CD4-positive, alpha-beta T cell treated with Interferon gamma for 1 hour (primary cell): ENCODE measurements around the gene BCAS1.

Source experiments
- DNase-seq: peaks from one replicate; pipeline ENCODE4 v3.0.0-alpha.2; 2020

Gene BCAS1

DNA sequence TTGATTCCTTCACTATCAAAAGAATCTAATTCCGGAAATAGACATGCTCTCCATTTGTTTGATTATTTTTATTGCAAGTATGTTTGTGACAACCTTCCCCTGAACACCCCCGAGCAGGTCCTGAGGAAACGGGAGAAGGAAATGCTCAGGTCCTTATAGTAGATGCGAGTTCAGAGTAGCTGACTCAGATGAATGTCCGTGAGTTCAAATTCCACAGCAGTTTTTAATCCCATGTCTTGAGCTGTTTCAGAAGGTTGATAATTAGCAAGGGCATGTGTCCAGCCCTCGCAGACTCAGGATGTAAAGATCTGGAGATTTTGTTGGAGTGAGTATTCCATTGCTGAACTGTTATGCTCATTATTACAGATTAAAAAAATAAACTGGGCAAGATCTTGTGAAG is 169.3 kb downstream of the BCAS1 start:
- no peak for DNase-seq

DNA sequence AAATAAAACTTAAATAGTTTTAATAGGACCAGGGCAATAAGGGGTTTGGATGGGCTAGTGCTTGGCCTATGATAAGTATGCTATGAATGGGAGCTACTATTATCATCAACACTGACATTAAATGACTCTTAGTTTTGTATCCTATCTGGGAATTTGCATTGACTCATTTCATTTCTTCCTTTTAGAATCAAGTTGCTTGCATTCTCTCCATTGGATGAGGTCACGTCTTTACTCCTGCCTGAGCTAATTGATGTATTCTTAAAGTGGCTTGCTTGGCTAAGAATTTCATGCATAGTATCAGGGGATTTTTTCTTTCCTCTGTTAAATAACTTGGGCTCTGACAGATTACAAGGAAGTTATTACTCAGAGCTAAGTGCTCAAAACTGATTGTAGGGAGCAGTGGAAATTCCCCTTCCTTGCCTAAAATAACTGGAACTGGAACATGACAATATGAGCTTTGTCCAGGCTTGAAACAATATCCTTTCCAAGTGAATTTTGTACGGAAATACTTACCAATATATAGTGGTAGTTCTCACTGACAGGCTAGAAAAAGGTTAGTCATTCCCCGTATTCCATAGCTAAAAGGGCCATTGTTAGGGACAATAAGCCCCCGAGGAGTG is 169.9 kb downstream of the BCAS1 start:
- no peak for DNase-seq

DNA sequence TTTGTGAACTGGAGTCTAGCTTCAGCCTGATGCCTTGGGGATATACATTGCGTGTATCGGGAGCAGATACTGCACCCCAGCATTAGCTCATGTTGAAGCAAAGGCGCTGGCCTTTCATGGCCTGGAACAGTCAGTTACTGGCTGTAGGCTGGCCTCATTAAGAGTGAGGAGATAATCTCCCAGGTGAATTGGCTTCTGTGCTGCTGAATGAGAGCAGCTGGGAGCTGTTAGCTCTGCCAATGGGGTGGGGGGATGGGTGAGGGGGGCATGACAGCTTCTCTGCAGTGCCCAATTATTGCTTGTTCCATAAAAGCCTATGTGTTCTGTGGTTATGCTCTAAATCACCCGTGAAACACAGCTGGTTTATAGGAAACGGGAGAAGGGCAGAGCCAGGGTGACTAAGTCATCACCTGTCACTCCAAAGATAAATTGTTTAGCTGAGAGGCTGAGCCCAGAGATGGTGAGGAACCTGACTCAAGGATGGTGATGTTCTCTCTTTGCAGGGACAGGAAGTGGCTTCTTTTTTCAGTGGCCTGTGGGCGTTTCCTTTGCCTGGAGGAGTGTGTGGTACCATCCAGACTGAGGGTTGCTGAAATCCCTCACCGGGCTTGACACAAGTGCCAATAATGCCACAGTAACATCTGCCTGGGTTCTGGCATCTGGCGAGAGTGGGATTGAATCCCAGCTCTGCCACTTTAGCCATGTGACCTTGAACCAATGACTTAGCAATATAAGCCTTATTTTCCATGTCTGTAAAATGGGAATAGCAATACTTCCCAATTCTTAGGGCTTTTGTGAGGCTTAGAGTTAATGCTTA is 170.8 kb downstream of the BCAS1 start:
- DNase-seq: peak; percentile 67

DNA sequence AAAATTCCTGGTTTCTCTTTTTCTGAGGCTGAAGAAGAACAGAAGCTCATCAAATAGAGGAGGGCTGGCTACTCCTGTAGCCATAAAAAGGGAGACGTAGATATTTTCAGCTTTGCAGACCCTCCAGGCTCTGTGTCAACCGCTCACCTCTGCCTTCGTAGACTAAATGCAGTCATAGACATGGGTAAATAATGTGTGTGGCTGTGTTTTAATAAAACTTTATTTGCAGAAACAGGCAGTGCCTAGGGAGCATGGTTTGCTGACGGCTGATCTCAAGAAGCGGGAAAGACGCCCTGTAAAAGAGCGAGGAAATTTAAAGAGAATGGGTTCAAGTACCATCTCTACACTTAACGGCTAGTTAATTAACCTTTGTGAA is 171.8 kb downstream of the BCAS1 start:
- DNase-seq: no peak

DNA sequence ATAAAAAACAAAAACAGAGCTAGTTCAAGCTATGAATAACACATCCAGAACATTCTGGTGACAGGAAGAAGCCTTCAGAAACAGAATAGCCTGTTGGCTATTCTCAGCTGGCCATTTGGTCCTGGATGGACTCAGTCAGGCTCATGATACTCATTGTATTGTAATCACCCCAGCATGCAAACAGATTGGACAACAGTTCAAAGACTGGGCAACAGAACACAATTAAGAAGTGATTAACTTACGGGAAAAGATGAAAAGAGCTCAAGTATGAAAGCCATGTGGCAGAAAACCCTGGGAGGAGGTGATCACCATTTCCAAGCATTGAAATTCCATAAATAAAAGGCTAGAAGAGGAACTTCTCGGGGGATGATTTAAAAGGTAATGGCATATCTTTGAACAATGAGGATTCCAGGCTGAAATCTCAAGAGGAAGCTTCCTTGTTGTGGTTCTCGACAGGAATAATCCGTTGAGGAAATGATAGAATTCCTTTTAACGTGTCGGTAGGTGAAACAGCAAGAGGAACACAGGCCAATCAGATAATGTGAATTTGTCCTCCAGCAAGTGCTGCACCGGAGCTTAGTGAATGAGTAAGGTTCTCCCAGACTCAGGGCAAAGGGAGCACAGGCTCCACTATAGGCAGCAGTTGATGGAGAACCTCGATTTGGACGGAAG is 172.4 kb downstream of the BCAS1 start:
- DNase-seq: no peak

DNA sequence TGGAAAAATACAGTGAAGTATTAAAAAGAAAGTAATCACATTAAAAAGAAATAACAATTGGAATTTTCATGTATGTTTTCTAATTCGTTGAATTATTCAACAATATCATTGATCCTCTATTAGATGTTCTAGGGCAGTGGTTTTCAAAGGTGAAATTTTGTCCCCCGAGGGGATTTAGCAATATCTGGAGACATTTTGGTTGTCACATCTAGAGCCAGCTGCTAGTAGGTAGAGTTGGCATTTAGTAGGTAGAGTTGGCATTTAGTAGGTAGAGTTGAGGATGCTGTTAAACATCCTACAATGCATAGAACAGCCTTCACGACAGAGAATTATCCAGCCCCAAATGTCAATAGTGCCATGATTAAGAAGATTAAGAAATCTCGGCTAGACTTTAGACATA is 173.7 kb downstream of the BCAS1 start:
- DNase-seq: no peak

DNA sequence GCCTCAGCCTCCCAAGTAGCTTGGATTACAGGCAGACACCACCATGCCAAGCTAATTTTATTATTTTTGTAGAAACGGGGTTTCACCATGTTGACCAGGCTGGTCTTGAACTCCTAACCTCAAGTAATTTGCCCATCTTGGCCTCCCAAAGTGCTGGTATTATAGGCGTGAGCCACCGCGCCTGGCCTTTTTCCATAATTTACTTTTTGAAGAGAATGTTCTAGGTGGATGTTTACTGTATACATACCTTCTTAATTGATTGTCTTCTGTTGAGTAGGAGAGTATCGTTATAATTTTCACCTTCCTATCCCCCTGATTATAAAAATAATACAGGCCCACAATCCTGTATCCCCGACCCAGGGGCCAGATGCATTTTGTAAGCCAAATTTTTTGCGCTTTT is 174.4 kb downstream of the BCAS1 start:
- DNase-seq: no peak

DNA sequence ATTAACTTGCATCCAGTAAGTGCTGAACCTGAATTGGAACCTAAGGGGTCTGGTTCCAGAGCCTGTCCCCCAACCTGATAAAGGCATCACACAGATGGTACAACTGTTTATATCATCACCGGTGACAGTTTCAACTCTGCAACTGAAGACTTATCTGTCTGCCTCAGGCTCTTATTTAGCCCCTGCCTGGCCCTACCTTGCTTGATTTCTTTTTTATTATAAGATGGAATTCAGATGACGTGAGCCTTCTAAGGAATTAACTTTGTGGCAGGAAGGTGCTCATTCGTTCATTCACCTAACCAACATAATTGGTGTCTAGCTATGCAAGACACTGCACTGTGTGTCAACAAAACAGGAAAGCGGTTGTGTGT is 175.0 kb downstream of the BCAS1 start:
- no peak for DNase-seq

DNA sequence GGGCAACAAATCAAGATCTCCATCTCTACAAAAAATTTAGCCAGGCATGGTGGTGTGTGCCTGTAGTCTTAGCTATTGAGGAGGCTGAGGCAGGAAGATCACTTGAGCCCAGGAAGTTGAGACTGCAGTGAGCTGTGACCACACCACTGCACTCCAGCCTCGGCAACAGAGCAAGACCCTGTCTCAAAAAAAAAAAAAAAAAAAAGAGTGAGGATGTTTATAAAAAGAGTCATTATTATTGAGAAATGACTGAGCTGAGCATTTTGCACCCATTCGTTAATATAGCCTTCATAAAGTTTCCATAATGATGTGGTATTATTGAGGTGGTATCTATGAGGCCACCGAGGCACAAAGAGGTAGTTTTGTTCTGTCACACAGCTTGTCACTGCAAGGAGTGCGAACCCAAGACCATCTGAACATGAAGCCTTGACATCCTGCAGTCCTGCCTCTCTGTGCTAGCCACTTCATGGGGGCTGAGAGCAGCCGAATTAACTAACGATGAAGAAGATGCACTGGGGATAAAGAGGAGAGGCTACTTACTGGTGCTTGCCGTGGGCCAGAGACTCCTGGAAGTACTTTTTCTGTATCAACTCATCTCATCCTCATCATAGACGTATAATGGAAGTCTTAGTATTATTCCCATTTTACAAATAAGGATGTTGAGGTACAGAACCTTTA is 175.5 kb downstream of the BCAS1 start:
- DNase-seq: no peak
